ENCODE results near the gene AKAP13.
"Not testable (repeated sequence)": the region's sequence is repeated elsewhere in the genome, so short reads cannot be mapped to it uniquely, and the experiment has no call there.

AKAP13 gene

DNA sequence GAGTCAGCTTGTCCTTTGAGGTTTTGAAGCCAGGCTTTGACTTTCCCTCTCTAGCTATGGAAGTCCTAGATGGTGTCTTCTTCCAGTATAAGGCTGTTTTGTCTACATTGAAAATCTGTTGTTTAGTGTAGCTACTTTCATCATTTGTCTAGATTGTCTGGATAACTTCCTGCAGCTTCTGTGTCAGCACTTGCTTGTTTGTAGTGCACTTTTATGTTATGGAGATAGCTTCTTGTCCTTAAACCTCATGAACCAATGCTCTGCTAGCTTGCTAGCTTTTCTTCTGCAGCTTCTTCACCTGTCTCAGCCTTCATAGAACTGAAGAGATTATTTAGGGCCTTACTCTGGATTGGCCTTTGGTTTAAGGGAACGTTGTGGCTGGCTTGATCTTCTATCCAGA lies 43.8 kb downstream of the AKAP13 start:
- WGBS (ENCODE audit: insufficient coverage, insufficient read length), result no CpG with 5 or more reads among the region's 1 CpG
- no peak for DNase-seq (ENCODE audit: low read depth, low spot score)
- Histone ChIP-seq H3K27ac (ENCODE audit: low read length) (no peak overlapping the region), H3K4me3 (ENCODE audit: low read length) (no peak overlapping the region), H3K9me3 (ENCODE audit: control insufficient read depth, insufficient read depth, low read length) (no peaks in the 10 kb centered on the region), H3K4me1 (ENCODE audit: control insufficient read depth, insufficient read depth, low read length) (no peaks in the 10 kb centered on the region), H3K27me3 (ENCODE audit: control insufficient read depth, insufficient read depth, low read length) (no peaks in the 10 kb centered on the region), H3K36me3 (ENCODE audit: control insufficient read depth, insufficient read depth, low read length) (no peaks in the 10 kb centered on the region)

DNA sequence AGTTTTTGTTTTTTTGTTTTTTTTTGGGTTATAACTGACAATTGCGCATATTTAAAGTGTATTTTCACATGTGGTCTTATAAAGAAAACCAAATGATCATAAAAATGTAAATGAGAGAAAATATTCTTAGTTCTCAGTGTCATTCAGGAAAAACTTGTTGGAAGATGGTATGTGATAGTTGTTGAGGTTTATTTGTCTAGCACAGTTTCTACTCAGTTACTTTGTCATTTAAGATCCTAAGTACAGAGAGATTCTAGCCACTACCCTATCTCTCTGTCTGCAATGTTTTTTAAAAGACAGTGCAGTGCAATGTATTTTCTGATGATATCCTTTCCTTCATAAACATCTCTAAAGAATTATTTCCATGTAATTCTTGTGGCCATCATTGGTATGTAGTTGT lies 46.1 kb downstream of the AKAP13 start:
- no peak overlapping the region for H3K4me3 ChIP-seq (ENCODE audit: low read length)
- DNase-seq (ENCODE audit: low read depth, low spot score), result no peak
- WGBS (ENCODE audit: insufficient coverage, insufficient read length), result no CpG with 5 or more reads among the region's 1 CpG
- H3K4me1 ChIP-seq (ENCODE audit: control insufficient read depth, insufficient read depth, low read length), result peaks cover 4% of the 10 kb centered on the region; the same call in 1 of the 2 replicates
- no peaks in the 10 kb centered on the region for H3K36me3 ChIP-seq (ENCODE audit: control insufficient read depth, insufficient read depth, low read length)
- no peaks in the 10 kb centered on the region for H3K27me3 ChIP-seq (ENCODE audit: control insufficient read depth, insufficient read depth, low read length)
- H3K27ac ChIP-seq (ENCODE audit: low read length), result no peak overlapping the region
- H3K9me3 ChIP-seq (ENCODE audit: control insufficient read depth, insufficient read depth, low read length), result no peaks in the 10 kb centered on the region

DNA sequence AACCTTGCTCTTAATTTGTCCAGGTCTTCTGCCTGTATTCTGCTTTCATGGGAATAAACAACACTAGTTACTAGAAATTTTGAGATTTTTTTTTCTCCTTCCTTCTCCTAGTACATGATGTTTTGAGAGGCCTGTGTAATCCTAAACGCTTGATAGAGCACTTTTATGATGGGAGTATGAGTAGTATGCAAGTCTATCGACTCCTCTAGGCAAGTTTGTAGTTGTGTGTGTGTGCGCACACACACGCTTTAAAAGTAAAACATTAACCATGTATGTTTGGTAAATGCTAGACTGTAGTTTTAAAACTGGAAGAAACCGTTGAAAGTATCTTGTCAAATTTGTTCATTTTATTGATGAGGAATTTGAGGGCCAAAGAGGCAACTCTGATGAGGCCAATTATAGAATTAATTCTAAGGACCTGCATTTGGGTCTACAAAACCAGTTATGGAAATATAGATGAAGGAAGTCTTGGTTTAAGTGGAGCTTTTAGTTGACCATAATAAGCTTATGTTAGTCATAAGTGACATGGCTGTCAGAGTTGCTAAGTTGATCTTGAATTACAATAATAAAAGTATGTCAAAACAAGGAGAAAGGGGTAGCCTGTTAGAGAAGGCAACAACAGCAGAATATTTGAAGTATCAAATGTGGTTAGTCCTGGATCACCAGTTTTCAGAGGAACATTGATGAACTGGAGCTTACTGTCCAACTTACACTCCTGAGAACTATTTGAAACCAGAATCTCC lies 47.1 kb downstream of the AKAP13 start:
- no peaks in the 10 kb centered on the region for H3K27me3 ChIP-seq (ENCODE audit: control insufficient read depth, insufficient read depth, low read length)
- peaks cover 4% of the 10 kb centered on the region; the same call in 1 of the 2 replicates for H3K4me1 ChIP-seq (ENCODE audit: control insufficient read depth, insufficient read depth, low read length)
- no peak for DNase-seq (ENCODE audit: low read depth, low spot score)
- no peak overlapping the region for H3K27ac ChIP-seq (ENCODE audit: low read length)
- no peaks in the 10 kb centered on the region for H3K9me3 ChIP-seq (ENCODE audit: control insufficient read depth, insufficient read depth, low read length)
- WGBS (ENCODE audit: insufficient coverage, insufficient read length), result no CpG with 5 or more reads among the region's 5 CpGs
- H3K4me3 ChIP-seq (ENCODE audit: low read length), result no peak overlapping the region
- no peaks in the 10 kb centered on the region for H3K36me3 ChIP-seq (ENCODE audit: control insufficient read depth, insufficient read depth, low read length)

DNA sequence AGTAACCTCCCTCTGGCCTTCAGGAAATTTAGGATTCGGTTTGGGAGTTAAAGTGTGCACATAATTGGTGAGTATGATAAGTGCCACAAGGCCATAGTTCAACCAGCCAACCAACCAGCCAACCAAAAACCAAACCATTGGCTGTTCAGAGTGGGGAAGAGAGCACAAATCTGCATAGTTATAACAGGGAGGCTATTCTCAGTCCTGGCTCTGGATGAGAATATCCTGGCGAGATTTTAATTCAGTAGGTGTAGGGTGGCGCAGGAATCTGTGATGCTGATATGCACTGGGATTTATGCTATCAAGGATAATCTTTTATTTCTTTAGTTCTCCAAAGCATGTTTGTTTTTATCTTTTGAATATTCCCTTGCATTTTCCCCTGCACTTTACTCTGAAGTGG lies 49.1 kb downstream of the AKAP13 start:
- H3K27ac ChIP-seq (ENCODE audit: low read length), result no peak overlapping the region
- H3K4me3 ChIP-seq (ENCODE audit: low read length), result no peak overlapping the region
- H3K4me1 ChIP-seq (ENCODE audit: control insufficient read depth, insufficient read depth, low read length), result peaks cover 4% of the 10 kb centered on the region; the same call in 1 of the 2 replicates
- H3K36me3 ChIP-seq (ENCODE audit: control insufficient read depth, insufficient read depth, low read length), result no peaks in the 10 kb centered on the region
- WGBS (ENCODE audit: insufficient coverage, insufficient read length), result no CpG with 5 or more reads among the region's 3 CpGs
- H3K9me3 ChIP-seq (ENCODE audit: control insufficient read depth, insufficient read depth, low read length), result no peaks in the 10 kb centered on the region
- no peaks in the 10 kb centered on the region for H3K27me3 ChIP-seq (ENCODE audit: control insufficient read depth, insufficient read depth, low read length)
- no peak for DNase-seq (ENCODE audit: low read depth, low spot score)

DNA sequence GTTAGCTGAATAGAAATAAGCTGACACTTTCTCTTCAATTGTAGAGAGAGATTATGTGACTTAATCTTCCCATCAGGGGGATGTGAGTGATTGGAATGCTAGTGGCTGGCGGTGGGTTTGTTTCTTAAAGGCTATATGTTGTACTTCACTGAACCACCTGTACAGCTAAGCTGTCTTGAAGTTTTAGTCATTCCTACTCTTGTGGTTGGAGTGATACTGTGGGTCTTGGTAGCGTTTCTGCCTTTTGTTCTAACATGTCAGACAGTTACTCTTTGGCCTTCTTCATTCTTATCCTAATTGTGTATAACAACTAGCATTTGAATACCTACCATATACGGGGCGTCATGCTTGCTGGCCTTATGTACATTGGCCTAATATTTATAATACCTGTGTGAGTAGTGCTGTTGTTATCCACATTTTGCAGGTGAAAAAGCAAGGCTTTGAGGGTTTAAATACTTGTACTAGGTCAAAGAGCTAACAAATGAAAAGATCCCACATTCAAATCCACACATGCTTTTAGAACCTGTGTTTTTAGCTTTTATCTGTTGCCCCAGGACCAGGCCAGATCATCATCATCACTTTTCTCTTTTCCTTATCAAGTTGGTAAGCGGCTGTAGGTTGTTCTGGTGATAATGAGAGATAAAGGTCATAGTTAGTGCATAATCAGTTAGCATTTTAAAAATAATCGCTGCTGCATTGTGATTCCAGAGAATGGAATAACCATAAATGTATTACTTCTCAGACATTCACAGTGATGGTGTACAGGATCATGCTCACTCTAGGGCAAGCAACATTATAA lies 50.2 kb downstream of the AKAP13 start:
- H3K27me3 ChIP-seq (ENCODE audit: control insufficient read depth, insufficient read depth, low read length), result no peaks in the 10 kb centered on the region
- no peaks in the 10 kb centered on the region for H3K9me3 ChIP-seq (ENCODE audit: control insufficient read depth, insufficient read depth, low read length)
- H3K36me3 ChIP-seq (ENCODE audit: control insufficient read depth, insufficient read depth, low read length), result no peaks in the 10 kb centered on the region
- H3K4me3 ChIP-seq (ENCODE audit: low read length), result no peak overlapping the region
- no CpG with 5 or more reads among the region's 6 CpGs for WGBS (ENCODE audit: insufficient coverage, insufficient read length)
- no peak overlapping the region for H3K27ac ChIP-seq (ENCODE audit: low read length)
- no peak for DNase-seq (ENCODE audit: low read depth, low spot score)
- H3K4me1 ChIP-seq (ENCODE audit: control insufficient read depth, insufficient read depth, low read length), result peaks cover 4% of the 10 kb centered on the region; the same call in 1 of the 2 replicates

DNA sequence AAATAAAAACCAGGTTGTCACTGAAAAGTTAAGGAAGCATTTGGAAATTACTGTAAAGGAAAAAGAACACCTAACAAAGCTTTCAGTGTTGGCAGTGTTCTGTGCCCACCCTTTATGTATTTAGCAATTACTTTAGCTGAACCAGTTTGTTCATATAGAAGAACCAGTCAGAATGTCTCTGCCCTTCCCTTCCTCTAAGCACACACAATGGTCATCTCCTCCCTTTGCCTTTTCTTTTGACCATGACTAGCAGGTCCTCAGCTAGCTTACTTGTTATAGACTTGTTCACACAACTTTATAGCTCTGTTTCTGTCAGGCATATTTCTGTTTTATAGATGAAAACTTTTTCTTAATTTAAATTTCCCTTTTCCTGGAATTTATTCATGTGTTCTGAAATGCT lies 59.6 kb downstream of the AKAP13 start:
- Histone ChIP-seq H3K36me3 (ENCODE audit: control insufficient read depth, insufficient read depth, low read length) (no peaks in the 10 kb centered on the region), H3K4me3 (ENCODE audit: low read length) (no peak overlapping the region), H3K4me1 (ENCODE audit: control insufficient read depth, insufficient read depth, low read length) (no peaks in the 10 kb centered on the region), H3K27me3 (ENCODE audit: control insufficient read depth, insufficient read depth, low read length) (no peaks in the 10 kb centered on the region), H3K9me3 (ENCODE audit: control insufficient read depth, insufficient read depth, low read length) (no peaks in the 10 kb centered on the region), H3K27ac (ENCODE audit: low read length) (no peak overlapping the region)
- DNase-seq (ENCODE audit: low read depth, low spot score), result no peak

DNA sequence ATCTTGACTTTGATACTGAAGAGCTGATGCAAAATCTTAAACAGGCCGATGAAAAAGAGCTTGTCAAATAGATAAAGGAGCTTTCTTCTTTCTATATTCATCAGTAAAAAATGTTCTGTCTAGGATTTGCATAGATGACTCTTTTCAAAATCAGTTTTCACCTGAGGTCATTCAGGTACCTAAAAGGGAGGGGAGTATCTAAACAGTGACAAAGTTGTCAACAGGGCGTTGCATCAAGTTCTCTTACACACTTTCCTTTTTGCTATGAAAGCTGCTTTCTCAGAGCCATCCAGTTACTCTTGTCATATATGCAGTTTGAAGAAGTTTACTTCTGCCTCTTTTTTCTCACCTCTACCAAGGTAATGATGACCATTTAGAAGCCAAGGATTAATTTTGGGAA lies 60.0 kb downstream of the AKAP13 start:
- H3K27ac ChIP-seq (ENCODE audit: low read length), result no peak overlapping the region
- no peak overlapping the region for H3K4me3 ChIP-seq (ENCODE audit: low read length)
- no peaks in the 10 kb centered on the region for H3K27me3 ChIP-seq (ENCODE audit: control insufficient read depth, insufficient read depth, low read length)
- no peaks in the 10 kb centered on the region for H3K4me1 ChIP-seq (ENCODE audit: control insufficient read depth, insufficient read depth, low read length)
- DNase-seq (ENCODE audit: low read depth, low spot score), result no peak
- no peaks in the 10 kb centered on the region for H3K36me3 ChIP-seq (ENCODE audit: control insufficient read depth, insufficient read depth, low read length)
- H3K9me3 ChIP-seq (ENCODE audit: control insufficient read depth, insufficient read depth, low read length), result no peaks in the 10 kb centered on the region
- WGBS (ENCODE audit: insufficient coverage, insufficient read length), result no CpG with 5 or more reads among the region's 2 CpGs

DNA sequence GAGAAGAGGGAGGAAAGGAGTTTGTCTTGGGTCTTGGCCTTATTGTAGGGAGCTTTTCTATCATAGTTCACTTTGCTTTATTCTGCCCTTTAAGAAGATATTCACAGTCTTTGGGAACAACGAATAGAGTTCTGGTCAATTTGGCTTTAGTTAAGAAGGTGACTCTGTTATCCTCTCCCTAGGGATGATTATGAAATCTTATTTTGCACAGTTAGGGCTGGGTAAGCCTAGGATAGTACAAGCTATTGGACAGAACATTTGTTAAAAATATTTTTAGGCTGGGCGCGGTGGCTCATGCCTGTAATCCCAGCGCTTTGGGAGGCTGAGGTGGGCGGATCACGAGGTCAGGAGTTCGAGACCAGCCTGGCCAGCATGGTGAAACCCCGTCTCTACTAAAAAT lies 61.5 kb downstream of the AKAP13 start:
- WGBS (ENCODE audit: insufficient coverage, insufficient read length), result no CpG with 5 or more reads among the region's 8 CpGs
- H3K27ac ChIP-seq (ENCODE audit: low read length); DNase-seq (ENCODE audit: low read depth, low spot score); H3K4me3 ChIP-seq (ENCODE audit: low read length); H3K36me3 ChIP-seq (ENCODE audit: control insufficient read depth, insufficient read depth, low read length); H3K4me1 ChIP-seq (ENCODE audit: control insufficient read depth, insufficient read depth, low read length); H3K27me3 ChIP-seq (ENCODE audit: control insufficient read depth, insufficient read depth, low read length); H3K9me3 ChIP-seq (ENCODE audit: control insufficient read depth, insufficient read depth, low read length): not testable (repeated sequence)

DNA sequence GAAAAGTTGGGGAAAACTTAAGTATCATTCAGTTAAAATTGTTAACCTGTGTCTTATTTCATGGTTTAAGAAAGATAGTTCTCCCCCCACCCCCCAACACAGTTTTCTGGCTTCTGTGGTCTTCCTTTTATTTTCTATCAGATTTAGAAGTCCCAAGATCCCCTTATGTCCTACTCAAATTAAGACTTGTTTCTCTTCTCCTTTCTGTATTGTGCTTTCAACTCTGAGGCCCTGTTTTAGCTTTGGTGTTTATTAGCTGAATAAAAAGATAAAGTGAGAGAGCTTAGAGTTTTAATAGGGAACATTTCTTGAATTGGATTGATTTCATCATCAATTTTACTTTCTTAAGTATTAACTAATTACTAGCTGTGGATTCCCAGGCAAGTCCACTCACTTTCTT lies 62.6 kb downstream of the AKAP13 start:
- H3K4me1 ChIP-seq (ENCODE audit: control insufficient read depth, insufficient read depth, low read length), result no peaks in the 10 kb centered on the region
- H3K9me3 ChIP-seq (ENCODE audit: control insufficient read depth, insufficient read depth, low read length), result no peaks in the 10 kb centered on the region
- H3K4me3 ChIP-seq (ENCODE audit: low read length), result no peak overlapping the region
- H3K36me3 ChIP-seq (ENCODE audit: control insufficient read depth, insufficient read depth, low read length), result no peaks in the 10 kb centered on the region
- no peak overlapping the region for H3K27ac ChIP-seq (ENCODE audit: low read length)
- no peaks in the 10 kb centered on the region for H3K27me3 ChIP-seq (ENCODE audit: control insufficient read depth, insufficient read depth, low read length)
- no peak for DNase-seq (ENCODE audit: low read depth, low spot score)

DNA sequence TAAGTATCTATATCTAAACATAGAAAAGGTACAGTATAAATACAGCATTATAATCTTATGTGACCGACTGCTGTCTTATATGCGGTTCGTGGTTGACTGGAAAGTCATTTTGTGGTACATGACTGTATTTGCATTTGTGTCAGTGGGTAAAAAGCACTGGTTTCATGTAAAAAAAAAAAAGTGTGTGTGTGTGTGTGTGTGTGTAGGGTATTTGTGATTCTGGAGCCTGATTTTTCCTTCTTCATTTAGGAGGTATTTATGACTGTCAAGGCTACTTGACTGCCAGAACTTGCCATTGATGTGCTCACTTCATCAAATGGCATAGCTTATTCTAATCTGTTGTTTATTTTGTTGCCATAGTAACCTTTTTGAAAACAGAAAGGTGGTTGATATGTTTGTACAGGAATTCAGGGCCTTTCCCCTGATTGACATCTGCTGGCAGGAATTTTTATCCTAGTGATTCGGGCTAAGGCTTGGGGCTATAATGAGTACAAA lies 63.2 kb downstream of the AKAP13 start:
- H3K4me1 ChIP-seq (ENCODE audit: control insufficient read depth, insufficient read depth, low read length), result no peaks in the 10 kb centered on the region
- no peaks in the 10 kb centered on the region for H3K9me3 ChIP-seq (ENCODE audit: control insufficient read depth, insufficient read depth, low read length)
- no peaks in the 10 kb centered on the region for H3K27me3 ChIP-seq (ENCODE audit: control insufficient read depth, insufficient read depth, low read length)
- H3K4me3 ChIP-seq (ENCODE audit: low read length), result no peak overlapping the region
- H3K36me3 ChIP-seq (ENCODE audit: control insufficient read depth, insufficient read depth, low read length), result no peaks in the 10 kb centered on the region
- no CpG with 5 or more reads among the region's 4 CpGs for WGBS (ENCODE audit: insufficient coverage, insufficient read length)
- DNase-seq (ENCODE audit: low read depth, low spot score), result no peak
- no peak overlapping the region for H3K27ac ChIP-seq (ENCODE audit: low read length)

Measured in iPS DF 6.9 (cell line).